WTC11 (cell line): ENCODE data around the gene GOLGA6L10. TPM values are rescaled to one million over a fixed set of nuclear protein-coding genes. Genes with fewer than 3 reads are reported as not detected.

ENCODE experiments used
- ATAC-seq: fragments of 200-7000 bp; cut with Tn5 transposase; 2 replicates; pipeline ENCODE4 v1.10.0; 2021; ENCODE audit warnings: mild to moderate bottlenecking, moderate library complexity
- CTCF ChIA-PET: fragments of 300-600 bp; sonication (Branson Sonifier 250); formaldehyde crosslinking; loops from one replicate; lab custom pipeline; 2021; ENCODE audit warnings: antibody characterized with exemption; lab: Charles Lee
- POLR2A ChIA-PET: fragments of 350-600 bp; sonication (Branson Sonifier 250); formaldehyde crosslinking; loops from one replicate; lab custom pipeline; 2021; ENCODE audit warnings: antibody characterized with exemption; lab: Charles Lee
- DNase-seq: peaks from one replicate; pipeline ENCODE4 v3.0.0; 2021; ENCODE audit warnings: low spot score
- H3K27ac Mint-ChIP-seq: 2 replicates; pipeline ENCODE4 v1.8.0; 2021; ENCODE audit warnings: mixed read lengths
- H3K27me3 Mint-ChIP-seq: 2 replicates; pipeline ENCODE4 v1.8.0; 2021; ENCODE audit warnings: low read depth, mild to moderate bottlenecking, moderate library complexity, mixed read lengths
- H3K36me3 Mint-ChIP-seq: 2 replicates; pipeline ENCODE4 v1.8.0; 2021; ENCODE audit warnings: mixed read lengths
- H3K4me1 Mint-ChIP-seq: 2 replicates; pipeline ENCODE4 v1.8.0; 2022; ENCODE audit warnings: mixed read lengths
- H3K4me3 Mint-ChIP-seq: 2 replicates; pipeline ENCODE4 v1.8.0; 2021; ENCODE audit warnings: mild to moderate bottlenecking, moderate library complexity, mixed read lengths
- H3K9me3 Mint-ChIP-seq: 2 replicates; pipeline ENCODE4 v1.8.0; 2021; ENCODE audit warnings: mixed read lengths
- ESRRA ChIP-seq: sonication (generic); formaldehyde crosslinking; IDR thresholded peaks from 2 replicates; pipeline ENCODE4 v1.8.1; 2022; ENCODE audit warnings: mild to moderate bottlenecking, missing genetic modification reagents, borderline replicate concordance
- FOXP1 ChIP-seq: sonication (generic); formaldehyde crosslinking; IDR thresholded peaks from 2 replicates; pipeline ENCODE4 v1.8.0; 2022; ENCODE audit warnings: missing genetic modification reagents, mild to moderate bottlenecking, moderate library complexity, borderline replicate concordance
- GRHL2 ChIP-seq: fragments of 250-450 bp; sonication (Bioruptor Pico); IDR thresholded peaks from 2 replicates; pipeline ENCODE4 v1.8.0; 2022; ENCODE audit warnings: mild to moderate bottlenecking, moderate library complexity; ENCODE audit not compliant: insufficient replicate concordance, severe bottlenecking
- JUN ChIP-seq: sonication (generic); formaldehyde crosslinking; IDR thresholded peaks from 2 replicates; pipeline ENCODE4 v1.8.0; 2023; ENCODE audit warnings: mild to moderate bottlenecking, missing genetic modification reagents
- NR2C2 ChIP-seq: sonication (generic); formaldehyde crosslinking; IDR thresholded peaks from 2 replicates; pipeline ENCODE4 v1.8.0; 2022; ENCODE audit warnings: mild to moderate bottlenecking, missing genetic modification reagents
- SOX15 ChIP-seq: fragments of 250-450 bp; sonication (Bioruptor Pico); IDR thresholded peaks from 2 replicates; pipeline ENCODE4 v1.9.0; 2021; ENCODE audit warnings: mild to moderate bottlenecking
- TEAD4 ChIP-seq: sonication (generic); formaldehyde crosslinking; IDR thresholded peaks from 2 replicates; pipeline ENCODE4 v1.8.0; 2022; ENCODE audit warnings: mild to moderate bottlenecking, missing genetic modification reagents
- TP53 ChIP-seq: sonication (generic); formaldehyde crosslinking; IDR thresholded peaks from 2 replicates; pipeline ENCODE4 v1.8.1; 2023; ENCODE audit warnings: mild to moderate bottlenecking, missing genetic modification reagents
- ZNF121 ChIP-seq: sonication (generic); formaldehyde crosslinking; IDR thresholded peaks from 2 replicates; pipeline ENCODE4 v1.8.0; 2023; ENCODE audit warnings: missing genetic modification reagents
- ZNF416 ChIP-seq: fragments of 250-450 bp; sonication (Bioruptor Pico); IDR thresholded peaks from 2 replicates; pipeline ENCODE4 v1.9.0; 2021; ENCODE audit warnings: mild to moderate bottlenecking, inconsistent platforms
- total RNA-seq: library from RNA; stranded (reverse); gene quantifications from 3 replicates; pipeline ENCODE4 v1.2.3, GENCODE V29; 2021
- TF ChIP-seq, protein P1 (sequence below): sonication (generic); formaldehyde crosslinking; IDR thresholded peaks from 2 replicates; pipeline ENCODE4 v1.8.1; 2023; ENCODE audit warnings: mild to moderate bottlenecking, moderate library complexity, missing genetic modification reagents
- TF ChIP-seq, protein P2 (sequence below): sonication (generic); formaldehyde crosslinking; IDR thresholded peaks from 2 replicates; pipeline ENCODE4 v1.8.0; 2023; ENCODE audit warnings: missing genetic modification reagents
- TF ChIP-seq, protein P3 (sequence below): sonication (generic); formaldehyde crosslinking; IDR thresholded peaks from 2 replicates; pipeline ENCODE4 v1.8.0; 2022; ENCODE audit warnings: missing genetic modification reagents
- TF ChIP-seq, protein P4 (sequence below): sonication (generic); formaldehyde crosslinking; conservative IDR thresholded peaks from 2 replicates; pipeline ENCODE4 v1.8.1; 2023; ENCODE audit warnings: mild to moderate bottlenecking, low read depth, missing genetic modification reagents, moderate library complexity
- TF ChIP-seq, protein P5 (sequence below): fragments of 250-450 bp; sonication (Bioruptor Pico); IDR thresholded peaks from 2 replicates; pipeline ENCODE4 v1.9.0; 2021; ENCODE audit warnings: mild to moderate bottlenecking
- TF ChIP-seq, protein P6 (sequence below): fragments of 250-450 bp; sonication (Bioruptor Pico); IDR thresholded peaks from 2 replicates; pipeline ENCODE4 v1.9.0; 2021; ENCODE audit warnings: mild to moderate bottlenecking, borderline replicate concordance
- TF ChIP-seq, protein P7 (sequence below): sonication (generic); formaldehyde crosslinking; IDR thresholded peaks from 2 replicates; pipeline ENCODE4 v1.8.1; 2023; ENCODE audit warnings: mild to moderate bottlenecking, missing genetic modification reagents

Gene GOLGA6L10
- total RNA-seq, 1 experiment from 2014 or later: 5.8 TPM

DNA sequence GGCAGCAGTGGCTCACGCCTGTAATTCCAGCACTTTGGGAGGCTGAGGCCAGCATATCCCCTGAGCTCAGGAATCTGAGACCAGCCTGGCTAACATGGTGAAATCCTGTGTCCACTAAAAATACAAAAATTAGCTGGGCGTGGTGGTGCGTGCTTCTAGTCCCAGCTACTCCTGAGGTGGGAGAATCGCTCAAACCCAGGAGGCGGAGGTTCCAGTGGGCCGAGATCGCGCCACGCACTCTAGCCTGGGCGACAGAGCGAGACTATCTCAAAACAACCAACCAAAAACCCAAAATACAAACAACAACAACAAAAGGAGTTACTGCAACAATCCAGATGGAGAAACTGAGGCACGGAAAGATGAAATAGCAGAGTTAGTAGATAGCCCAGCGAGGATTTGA lies 51.2 kb downstream of the GOLGA6L10 start:
- Mint-ChIP-seq H3K36me3 (no peaks in the 10 kb centered on the region), H3K4me3 (no peak overlapping the region), H3K9me3 (no peaks in the 10 kb centered on the region), H3K27ac (no peak overlapping the region), H3K27me3 (no peaks in the 10 kb centered on the region), H3K4me1 (peaks cover 6% of the 10 kb centered on the region)
- ChIA-PET POLR2A (no interaction called here), CTCF (no interaction called here)
- DNase-seq: no peak
- ATAC-seq: no peak
- no peak for TF ChIP-seq SOX15 (CRISPR knock-in tag)
- TF ChIP-seq ZNF121 (CRISPR knock-in tag): no peak
- TF ChIP-seq, protein P1, sequence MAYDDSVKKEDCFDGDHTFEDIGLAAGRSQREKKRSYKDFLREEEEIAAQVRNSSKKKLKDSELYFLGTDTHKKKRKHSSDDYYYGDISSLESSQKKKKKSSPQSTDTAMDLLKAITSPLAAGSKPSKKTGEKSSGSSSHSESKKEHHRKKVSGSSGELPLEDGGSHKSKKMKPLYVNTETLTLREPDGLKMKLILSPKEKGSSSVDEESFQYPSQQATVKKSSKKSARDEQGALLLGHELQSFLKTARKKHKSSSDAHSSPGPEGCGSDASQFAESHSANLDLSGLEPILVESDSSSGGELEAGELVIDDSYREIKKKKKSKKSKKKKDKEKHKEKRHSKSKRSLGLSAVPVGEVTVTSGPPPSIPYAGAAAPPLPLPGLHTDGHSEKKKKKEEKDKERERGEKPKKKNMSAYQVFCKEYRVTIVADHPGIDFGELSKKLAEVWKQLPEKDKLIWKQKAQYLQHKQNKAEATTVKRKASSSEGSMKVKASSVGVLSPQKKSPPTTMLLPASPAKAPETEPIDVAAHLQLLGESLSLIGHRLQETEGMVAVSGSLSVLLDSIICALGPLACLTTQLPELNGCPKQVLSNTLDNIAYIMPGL: no peak
- no peak for TF ChIP-seq FOXP1 (CRISPR knock-in tag)
- TF ChIP-seq JUN (CRISPR knock-in tag): no peak
- TF ChIP-seq TEAD4 (CRISPR knock-in tag): no peak
- TF ChIP-seq, protein P2, sequence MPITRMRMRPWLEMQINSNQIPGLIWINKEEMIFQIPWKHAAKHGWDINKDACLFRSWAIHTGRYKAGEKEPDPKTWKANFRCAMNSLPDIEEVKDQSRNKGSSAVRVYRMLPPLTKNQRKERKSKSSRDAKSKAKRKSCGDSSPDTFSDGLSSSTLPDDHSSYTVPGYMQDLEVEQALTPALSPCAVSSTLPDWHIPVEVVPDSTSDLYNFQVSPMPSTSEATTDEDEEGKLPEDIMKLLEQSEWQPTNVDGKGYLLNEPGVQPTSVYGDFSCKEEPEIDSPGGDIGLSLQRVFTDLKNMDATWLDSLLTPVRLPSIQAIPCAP (CRISPR knock-in tag): no peak
- TF ChIP-seq ZNF416: no peak
- TF ChIP-seq NR2C2 (CRISPR knock-in tag): no peak
- no peak for TF ChIP-seq ESRRA (CRISPR knock-in tag)

DNA sequence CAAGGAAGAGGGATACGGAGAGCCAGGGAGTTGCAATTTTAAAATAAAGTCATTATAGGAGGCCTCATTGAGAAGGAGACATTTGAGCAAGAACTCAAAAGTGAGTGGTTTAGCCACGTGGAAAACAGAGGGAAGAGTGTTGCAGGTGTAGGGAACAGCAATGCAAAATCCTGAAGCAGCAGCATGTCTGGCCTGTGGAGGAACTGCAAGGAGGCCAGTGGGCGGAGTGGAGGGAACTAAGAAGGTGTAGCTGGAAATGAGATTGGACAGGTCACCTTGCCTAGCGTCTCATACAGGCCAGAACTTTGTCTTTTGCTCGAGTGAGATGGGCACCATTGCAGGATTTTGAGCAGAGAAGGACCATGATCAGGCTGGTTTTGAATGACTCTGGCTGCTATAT lies 51.7 kb downstream of the GOLGA6L10 start:
- Mint-ChIP-seq H3K27me3 (no peaks in the 10 kb centered on the region), H3K4me3 (no peak overlapping the region), H3K9me3 (no peaks in the 10 kb centered on the region), H3K36me3 (no peaks in the 10 kb centered on the region), H3K4me1 (peaks cover 6% of the 10 kb centered on the region), H3K27ac (no peak overlapping the region)
- ATAC-seq (no peak), DNase-seq (no peak)
- POLR2A ChIA-PET: no interaction called here
- no peak for TF ChIP-seq ZNF416
- TF ChIP-seq, protein P3, sequence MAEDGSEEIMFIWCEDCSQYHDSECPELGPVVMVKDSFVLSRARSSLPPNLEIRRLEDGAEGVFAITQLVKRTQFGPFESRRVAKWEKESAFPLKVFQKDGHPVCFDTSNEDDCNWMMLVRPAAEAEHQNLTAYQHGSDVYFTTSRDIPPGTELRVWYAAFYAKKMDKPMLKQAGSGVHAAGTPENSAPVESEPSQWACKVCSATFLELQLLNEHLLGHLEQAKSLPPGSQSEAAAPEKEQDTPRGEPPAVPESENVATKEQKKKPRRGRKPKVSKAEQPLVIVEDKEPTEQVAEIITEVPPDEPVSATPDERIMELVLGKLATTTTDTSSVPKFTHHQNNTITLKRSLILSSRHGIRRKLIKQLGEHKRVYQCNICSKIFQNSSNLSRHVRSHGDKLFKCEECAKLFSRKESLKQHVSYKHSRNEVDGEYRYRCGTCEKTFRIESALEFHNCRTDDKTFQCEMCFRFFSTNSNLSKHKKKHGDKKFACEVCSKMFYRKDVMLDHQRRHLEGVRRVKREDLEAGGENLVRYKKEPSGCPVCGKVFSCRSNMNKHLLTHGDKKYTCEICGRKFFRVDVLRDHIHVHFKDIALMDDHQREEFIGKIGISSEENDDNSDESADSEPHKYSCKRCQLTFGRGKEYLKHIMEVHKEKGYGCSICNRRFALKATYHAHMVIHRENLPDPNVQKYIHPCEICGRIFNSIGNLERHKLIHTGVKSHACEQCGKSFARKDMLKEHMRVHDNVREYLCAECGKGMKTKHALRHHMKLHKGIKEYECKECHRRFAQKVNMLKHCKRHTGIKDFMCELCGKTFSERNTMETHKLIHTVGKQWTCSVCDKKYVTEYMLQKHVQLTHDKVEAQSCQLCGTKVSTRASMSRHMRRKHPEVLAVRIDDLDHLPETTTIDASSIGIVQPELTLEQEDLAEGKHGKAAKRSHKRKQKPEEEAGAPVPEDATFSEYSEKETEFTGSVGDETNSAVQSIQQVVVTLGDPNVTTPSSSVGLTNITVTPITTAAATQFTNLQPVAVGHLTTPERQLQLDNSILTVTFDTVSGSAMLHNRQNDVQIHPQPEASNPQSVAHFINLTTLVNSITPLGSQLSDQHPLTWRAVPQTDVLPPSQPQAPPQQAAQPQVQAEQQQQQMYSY (CRISPR knock-in tag): no peak
- TF ChIP-seq, protein P4, sequence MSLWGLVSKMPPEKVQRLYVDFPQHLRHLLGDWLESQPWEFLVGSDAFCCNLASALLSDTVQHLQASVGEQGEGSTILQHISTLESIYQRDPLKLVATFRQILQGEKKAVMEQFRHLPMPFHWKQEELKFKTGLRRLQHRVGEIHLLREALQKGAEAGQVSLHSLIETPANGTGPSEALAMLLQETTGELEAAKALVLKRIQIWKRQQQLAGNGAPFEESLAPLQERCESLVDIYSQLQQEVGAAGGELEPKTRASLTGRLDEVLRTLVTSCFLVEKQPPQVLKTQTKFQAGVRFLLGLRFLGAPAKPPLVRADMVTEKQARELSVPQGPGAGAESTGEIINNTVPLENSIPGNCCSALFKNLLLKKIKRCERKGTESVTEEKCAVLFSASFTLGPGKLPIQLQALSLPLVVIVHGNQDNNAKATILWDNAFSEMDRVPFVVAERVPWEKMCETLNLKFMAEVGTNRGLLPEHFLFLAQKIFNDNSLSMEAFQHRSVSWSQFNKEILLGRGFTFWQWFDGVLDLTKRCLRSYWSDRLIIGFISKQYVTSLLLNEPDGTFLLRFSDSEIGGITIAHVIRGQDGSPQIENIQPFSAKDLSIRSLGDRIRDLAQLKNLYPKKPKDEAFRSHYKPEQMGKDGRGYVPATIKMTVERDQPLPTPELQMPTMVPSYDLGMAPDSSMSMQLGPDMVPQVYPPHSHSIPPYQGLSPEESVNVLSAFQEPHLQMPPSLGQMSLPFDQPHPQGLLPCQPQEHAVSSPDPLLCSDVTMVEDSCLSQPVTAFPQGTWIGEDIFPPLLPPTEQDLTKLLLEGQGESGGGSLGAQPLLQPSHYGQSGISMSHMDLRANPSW (CRISPR knock-in tag): no peak
- TF ChIP-seq FOXP1 (CRISPR knock-in tag): no peak
- no peak for TF ChIP-seq TP53 (CRISPR knock-in tag)
- TF ChIP-seq, protein P5, sequence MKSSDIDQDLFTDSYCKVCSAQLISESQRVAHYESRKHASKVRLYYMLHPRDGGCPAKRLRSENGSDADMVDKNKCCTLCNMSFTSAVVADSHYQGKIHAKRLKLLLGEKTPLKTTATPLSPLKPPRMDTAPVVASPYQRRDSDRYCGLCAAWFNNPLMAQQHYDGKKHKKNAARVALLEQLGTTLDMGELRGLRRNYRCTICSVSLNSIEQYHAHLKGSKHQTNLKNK (CRISPR knock-in tag): no peak
- TF ChIP-seq, protein P6, sequence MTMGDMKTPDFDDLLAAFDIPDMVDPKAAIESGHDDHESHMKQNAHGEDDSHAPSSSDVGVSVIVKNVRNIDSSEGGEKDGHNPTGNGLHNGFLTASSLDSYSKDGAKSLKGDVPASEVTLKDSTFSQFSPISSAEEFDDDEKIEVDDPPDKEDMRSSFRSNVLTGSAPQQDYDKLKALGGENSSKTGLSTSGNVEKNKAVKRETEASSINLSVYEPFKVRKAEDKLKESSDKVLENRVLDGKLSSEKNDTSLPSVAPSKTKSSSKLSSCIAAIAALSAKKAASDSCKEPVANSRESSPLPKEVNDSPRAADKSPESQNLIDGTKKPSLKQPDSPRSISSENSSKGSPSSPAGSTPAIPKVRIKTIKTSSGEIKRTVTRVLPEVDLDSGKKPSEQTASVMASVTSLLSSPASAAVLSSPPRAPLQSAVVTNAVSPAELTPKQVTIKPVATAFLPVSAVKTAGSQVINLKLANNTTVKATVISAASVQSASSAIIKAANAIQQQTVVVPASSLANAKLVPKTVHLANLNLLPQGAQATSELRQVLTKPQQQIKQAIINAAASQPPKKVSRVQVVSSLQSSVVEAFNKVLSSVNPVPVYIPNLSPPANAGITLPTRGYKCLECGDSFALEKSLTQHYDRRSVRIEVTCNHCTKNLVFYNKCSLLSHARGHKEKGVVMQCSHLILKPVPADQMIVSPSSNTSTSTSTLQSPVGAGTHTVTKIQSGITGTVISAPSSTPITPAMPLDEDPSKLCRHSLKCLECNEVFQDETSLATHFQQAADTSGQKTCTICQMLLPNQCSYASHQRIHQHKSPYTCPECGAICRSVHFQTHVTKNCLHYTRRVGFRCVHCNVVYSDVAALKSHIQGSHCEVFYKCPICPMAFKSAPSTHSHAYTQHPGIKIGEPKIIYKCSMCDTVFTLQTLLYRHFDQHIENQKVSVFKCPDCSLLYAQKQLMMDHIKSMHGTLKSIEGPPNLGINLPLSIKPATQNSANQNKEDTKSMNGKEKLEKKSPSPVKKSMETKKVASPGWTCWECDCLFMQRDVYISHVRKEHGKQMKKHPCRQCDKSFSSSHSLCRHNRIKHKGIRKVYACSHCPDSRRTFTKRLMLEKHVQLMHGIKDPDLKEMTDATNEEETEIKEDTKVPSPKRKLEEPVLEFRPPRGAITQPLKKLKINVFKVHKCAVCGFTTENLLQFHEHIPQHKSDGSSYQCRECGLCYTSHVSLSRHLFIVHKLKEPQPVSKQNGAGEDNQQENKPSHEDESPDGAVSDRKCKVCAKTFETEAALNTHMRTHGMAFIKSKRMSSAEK (CRISPR knock-in tag): no peak
- TF ChIP-seq, protein P7, sequence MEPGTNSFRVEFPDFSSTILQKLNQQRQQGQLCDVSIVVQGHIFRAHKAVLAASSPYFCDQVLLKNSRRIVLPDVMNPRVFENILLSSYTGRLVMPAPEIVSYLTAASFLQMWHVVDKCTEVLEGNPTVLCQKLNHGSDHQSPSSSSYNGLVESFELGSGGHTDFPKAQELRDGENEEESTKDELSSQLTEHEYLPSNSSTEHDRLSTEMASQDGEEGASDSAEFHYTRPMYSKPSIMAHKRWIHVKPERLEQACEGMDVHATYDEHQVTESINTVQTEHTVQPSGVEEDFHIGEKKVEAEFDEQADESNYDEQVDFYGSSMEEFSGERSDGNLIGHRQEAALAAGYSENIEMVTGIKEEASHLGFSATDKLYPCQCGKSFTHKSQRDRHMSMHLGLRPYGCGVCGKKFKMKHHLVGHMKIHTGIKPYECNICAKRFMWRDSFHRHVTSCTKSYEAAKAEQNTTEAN: no peak
- TF ChIP-seq GRHL2 (CRISPR knock-in tag): no peak
- CTCF ChIA-PET: no interaction called here
